ENCODE data around the gene AMN1. TPM values are rescaled to one million over a fixed set of nuclear protein-coding genes. Genes with fewer than 3 reads are reported as not detected.
A peak's percentile ranks its signal among the peaks of the same experiment; 100 is the strongest.

Gene AMN1
- 10 to 100 TPM in 1 of 4 donors, 1 to 10 TPM in 2, not detected in 1; 5.7 to 10.5 (median 8.7) TPM for total RNA-seq

DNA sequence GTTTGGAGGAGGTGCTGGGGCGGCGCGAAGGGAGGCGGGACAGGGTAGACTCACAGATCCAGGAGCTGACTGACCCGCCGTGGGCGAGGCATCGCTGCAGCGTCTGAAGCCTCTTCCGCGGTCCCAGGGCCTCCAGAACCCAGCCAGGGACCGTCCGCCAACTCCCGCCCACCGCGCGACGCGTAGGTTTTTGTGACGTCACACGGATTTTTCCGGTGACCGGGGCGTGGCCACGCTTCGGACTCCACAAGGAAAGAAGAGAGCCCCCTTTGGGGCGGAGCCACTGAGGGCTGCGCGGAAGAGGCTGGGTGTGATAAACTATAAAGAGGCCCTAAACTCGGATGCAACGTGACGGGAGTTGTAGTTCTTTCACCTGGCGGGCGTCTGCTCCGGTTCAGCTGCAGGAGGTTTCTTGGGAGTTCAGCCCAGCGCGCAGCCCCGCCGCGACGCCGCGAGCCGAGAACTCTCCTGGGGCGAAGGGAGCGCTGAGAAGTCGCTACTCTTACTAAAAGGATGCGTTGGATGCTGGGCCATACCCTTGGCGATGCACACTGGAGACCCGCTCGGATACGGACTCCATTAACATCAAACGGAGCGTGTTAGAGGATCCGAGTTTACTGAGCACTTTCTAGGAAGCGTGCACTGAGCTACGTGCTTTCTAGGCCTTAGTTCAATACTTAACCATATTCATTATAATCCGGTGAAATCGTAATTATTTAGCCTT lies at the start of gene AMN1:
Gene AMN1 (minus strand): TSS at position 105 of the 724 bp plus-strand sequence. CDS start 13 bp downstream, at position 92.
- H3K4me1 ChIP-seq, result peaks cover 9 to 33% (median 14%) of the 10 kb centered on the region in 4 donors
- 1 to 20% methylated on average over 1 to 49 of the region's 59 CpGs for WGBS, 2 donors (ENCODE audit: low coverage in 1 of 2)
- intact Hi-C loops (cut with DNase I; ENCODE audit: low total_unique reads), result loop anchor here (10.0 kb wide), 1 partner anchor 74 kb away; the partner anchor contains the start of gene ETFBKMT

DNA sequence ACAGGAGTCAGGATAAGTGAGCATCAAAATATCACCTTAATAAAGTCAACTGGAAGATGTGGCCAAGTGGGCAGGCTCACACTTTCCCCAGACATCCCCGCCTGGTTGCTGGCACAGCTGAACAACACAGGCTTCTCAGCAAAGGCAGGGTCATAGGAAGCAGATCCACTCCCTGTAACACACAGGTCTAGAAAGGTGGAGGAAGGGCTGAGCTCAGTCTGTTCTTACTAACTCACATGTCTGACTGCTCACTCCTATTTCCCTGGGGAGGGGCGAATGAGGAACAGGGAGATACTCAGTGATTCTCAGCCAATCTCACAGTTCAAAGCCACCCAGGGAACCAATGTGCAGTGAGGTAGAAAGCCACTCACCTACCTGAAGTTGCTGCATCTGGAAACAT lies 45.0 kb upstream of the AMN1 start:
- in situ Hi-C loops (cut with MboI; ENCODE audit: low pct_ligation_motif_present in 1 of 4, low pct_unique_long_range_greater_than_20kb in 1 of 4, low sequenced_read_pairs in 3 of 4), result no loop called here
- 40 to 73% methylated on average over 1 to 2 of the region's 2 CpGs for WGBS, 2 donors (ENCODE audit: low coverage in 1 of 2)
- no peaks in the 10 kb centered on the region for H3K36me3 ChIP-seq
- DNase-seq, result no peak
- no peak overlapping the region for H3K4me3 ChIP-seq
- H3K27me3 ChIP-seq, result no peaks in the 10 kb centered on the region
- intact Hi-C loops (cut with DNase I; ENCODE audit: low total_unique reads), result no loop called here
- no peaks in the 10 kb centered on the region for H3K4me1 ChIP-seq
- no peaks in the 10 kb centered on the region for H3K9me3 ChIP-seq
- H3K27ac ChIP-seq, result no peak overlapping the region
- TF ChIP-seq POLR2A (IDR thresholded peaks at IDR 0.05), result no peak
- TF ChIP-seq, protein P1, sequence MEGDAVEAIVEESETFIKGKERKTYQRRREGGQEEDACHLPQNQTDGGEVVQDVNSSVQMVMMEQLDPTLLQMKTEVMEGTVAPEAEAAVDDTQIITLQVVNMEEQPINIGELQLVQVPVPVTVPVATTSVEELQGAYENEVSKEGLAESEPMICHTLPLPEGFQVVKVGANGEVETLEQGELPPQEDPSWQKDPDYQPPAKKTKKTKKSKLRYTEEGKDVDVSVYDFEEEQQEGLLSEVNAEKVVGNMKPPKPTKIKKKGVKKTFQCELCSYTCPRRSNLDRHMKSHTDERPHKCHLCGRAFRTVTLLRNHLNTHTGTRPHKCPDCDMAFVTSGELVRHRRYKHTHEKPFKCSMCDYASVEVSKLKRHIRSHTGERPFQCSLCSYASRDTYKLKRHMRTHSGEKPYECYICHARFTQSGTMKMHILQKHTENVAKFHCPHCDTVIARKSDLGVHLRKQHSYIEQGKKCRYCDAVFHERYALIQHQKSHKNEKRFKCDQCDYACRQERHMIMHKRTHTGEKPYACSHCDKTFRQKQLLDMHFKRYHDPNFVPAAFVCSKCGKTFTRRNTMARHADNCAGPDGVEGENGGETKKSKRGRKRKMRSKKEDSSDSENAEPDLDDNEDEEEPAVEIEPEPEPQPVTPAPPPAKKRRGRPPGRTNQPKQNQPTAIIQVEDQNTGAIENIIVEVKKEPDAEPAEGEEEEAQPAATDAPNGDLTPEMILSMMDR (IDR thresholded peaks at IDR 0.05), result no peak
- TF ChIP-seq EP300 (IDR thresholded peaks at IDR 0.05; ENCODE audit: low read depth), result no peak
- no peak for TF ChIP-seq POLR2AphosphoS5 (IDR thresholded peaks at IDR 0.05)

More for the DNA sequence above, at the start of gene AMN1:
- Histone ChIP-seq H3K27me3 (no peaks in the 10 kb centered on the region), H3K27ac (peak within 1 kb of the TSS; percentile 96 to 98 (median 97)), H3K4me3 (peak within 1 kb of the TSS; percentile 63 to 79 (median 70)), H3K9me3 (no peaks in the 10 kb centered on the region), H3K36me3 (no peaks in the 10 kb centered on the region)
- TF ChIP-seq, protein P1 (IDR thresholded peaks at IDR 0.05), result peak in 3 of 5 experiments; percentile 10 to 56 (median 49)
- TF ChIP-seq POLR2AphosphoS5 (IDR thresholded peaks at IDR 0.05), result peak; percentile 83 to 93 (median 91)
- TF ChIP-seq POLR2A (IDR thresholded peaks at IDR 0.05), result peak; percentile 81
- TF ChIP-seq EP300 (IDR thresholded peaks at IDR 0.05; ENCODE audit: low read depth), result no peak
- DNase-seq, result peak; percentile 100
- in situ Hi-C loops (cut with MboI; ENCODE audit: low pct_ligation_motif_present in 1 of 4, low pct_unique_long_range_greater_than_20kb in 1 of 4, low sequenced_read_pairs in 3 of 4), result no loop called here

DNA sequence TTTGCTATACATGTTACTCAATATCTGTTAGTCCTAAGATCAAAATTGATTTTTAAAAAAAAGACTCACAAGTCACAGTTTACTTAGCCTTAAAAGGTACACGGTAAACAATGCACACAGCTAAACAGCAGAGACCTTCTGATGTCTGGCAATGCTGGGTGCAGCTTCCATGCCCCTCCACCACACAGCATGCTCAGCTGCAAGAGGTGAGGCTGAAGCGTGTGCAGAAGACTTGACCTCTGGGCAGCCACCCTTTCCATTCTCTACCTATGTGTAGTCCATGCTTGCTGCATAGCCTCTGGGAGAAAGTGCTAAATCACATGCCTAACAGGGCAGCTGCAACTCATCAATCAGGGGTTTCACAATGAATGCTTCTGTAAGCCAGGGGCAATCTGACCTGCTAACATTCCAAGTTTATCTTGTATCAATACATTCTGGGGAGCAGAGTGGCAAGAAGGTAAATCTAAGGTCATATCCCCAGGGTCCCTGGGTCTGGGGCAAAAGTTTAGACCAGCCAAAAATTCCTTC lies 44.5 kb upstream of the AMN1 start:
- Histone ChIP-seq H3K4me1 (no peaks in the 10 kb centered on the region), H3K4me3 (no peak overlapping the region), H3K36me3 (no peaks in the 10 kb centered on the region), H3K27me3 (no peaks in the 10 kb centered on the region), H3K9me3 (no peaks in the 10 kb centered on the region), H3K27ac (no peak overlapping the region)
- TF ChIP-seq, protein P1 (IDR thresholded peaks at IDR 0.05), result no peak
- no peak for TF ChIP-seq POLR2A (IDR thresholded peaks at IDR 0.05)
- no peak for TF ChIP-seq EP300 (IDR thresholded peaks at IDR 0.05; ENCODE audit: low read depth)
- no peak for TF ChIP-seq POLR2AphosphoS5 (IDR thresholded peaks at IDR 0.05)
- intact Hi-C loops (cut with DNase I; ENCODE audit: low total_unique reads), result no loop called here
- WGBS, 2 donors (ENCODE audit: low coverage in 1 of 2), result 42 to 60% methylated on average over 1 to 2 of the region's 2 CpGs
- in situ Hi-C loops (cut with MboI; ENCODE audit: low pct_ligation_motif_present in 1 of 4, low pct_unique_long_range_greater_than_20kb in 1 of 4, low sequenced_read_pairs in 3 of 4), result no loop called here
- DNase-seq, result no peak

DNA sequence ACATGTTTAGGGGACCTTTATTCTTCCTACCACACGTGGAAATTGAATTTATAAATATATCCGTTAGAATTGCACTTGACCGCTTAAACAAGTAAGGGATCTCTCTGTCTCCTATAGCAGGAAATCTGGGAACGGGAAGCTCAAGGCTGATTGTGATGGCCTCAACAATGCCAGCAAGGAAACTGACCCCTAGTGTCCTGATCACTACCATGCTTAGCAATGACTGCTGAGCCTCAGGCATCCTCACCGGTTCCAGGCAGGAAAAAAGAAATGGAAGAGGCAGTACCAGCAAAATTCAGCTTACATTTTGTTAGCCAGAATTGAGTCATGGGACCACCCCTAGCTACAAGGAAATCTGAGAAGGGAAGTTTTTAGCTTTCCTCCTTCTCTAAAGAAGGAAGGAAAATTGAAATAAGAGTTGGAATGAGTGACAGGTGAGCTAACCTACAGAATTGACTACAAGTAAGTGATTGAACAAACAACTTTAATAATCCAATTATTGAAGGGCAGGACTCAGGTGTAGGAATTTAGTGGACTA lies 43.9 kb upstream of the AMN1 start:
- WGBS, 2 donors (ENCODE audit: low coverage in 1 of 2), result 76 to 80% methylated on average over 5 of the region's 5 CpGs
- Histone ChIP-seq H3K4me1 (no peaks in the 10 kb centered on the region), H3K36me3 (no peaks in the 10 kb centered on the region), H3K27me3 (no peaks in the 10 kb centered on the region), H3K9me3 (no peaks in the 10 kb centered on the region), H3K4me3 (no peak overlapping the region), H3K27ac (no peak overlapping the region)
- intact Hi-C loops (cut with DNase I; ENCODE audit: low total_unique reads) (no loop called here), in situ Hi-C loops (cut with MboI; ENCODE audit: low pct_ligation_motif_present in 1 of 4, low pct_unique_long_range_greater_than_20kb in 1 of 4, low sequenced_read_pairs in 3 of 4) (no loop called here)
- DNase-seq, result no peak
- TF ChIP-seq POLR2AphosphoS5 (IDR thresholded peaks at IDR 0.05) (no peak), POLR2A (IDR thresholded peaks at IDR 0.05) (no peak), EP300 (IDR thresholded peaks at IDR 0.05; ENCODE audit: low read depth) (no peak)
- TF ChIP-seq, protein P1 (IDR thresholded peaks at IDR 0.05), result no peak

All from transverse colon (tissue), 4 donors.